IMR-90 (cell line): ENCODE measurements around the gene TENM3. TPM values are rescaled to one million over a fixed set of nuclear protein-coding genes. Genes with fewer than 3 reads are reported as not detected.

ENCODE experiments used
- ATAC-seq: fragments of 200-7000 bp; cut with Tn5 transposase; 2 replicates; pipeline ENCODE4 v1.9.1; 2020; ENCODE audit warnings: low read depth, mild to moderate bottlenecking, moderate library complexity
- BruUV-seq: library from RNA; stranded (reverse); fragments of 400-500 nt; replicated peaks from 2 replicates; lab custom pipeline; 2021; lab: Mats Ljungman, UMichigan
- CTCF ChIA-PET: fragments of 300-600 bp; formaldehyde crosslinking; extraction: SDS; loops from one replicate; lab custom pipeline; 2021; ENCODE audit warnings: antibody characterized with exemption; lab: Yijun Ruan, JAX
- POLR2A ChIA-PET: fragments of 300-600 bp; sonication (Branson Sonifier 250); formaldehyde crosslinking; loops from one replicate; lab custom pipeline; 2022; ENCODE audit warnings: antibody characterized with exemption; ENCODE audit not compliant: unreplicated experiment; lab: Charles Lee
- DNase-seq: peaks from one replicate; pipeline ENCODE4 v3.0.0; 2013
- H2AFZ ChIP-seq: replicated peaks from 2 replicates; pipeline ENCODE3; 2013; ENCODE audit warnings: low read length, mild to moderate bottlenecking; ENCODE audit not compliant: poor library complexity
- H2AK5ac ChIP-seq: 2 replicates; pipeline ENCODE4 v1.6.1; 2013; ENCODE audit warnings: low read depth, low read length, inconsistent platforms
- H2AK9ac ChIP-seq: replicated peaks from 2 replicates; pipeline ENCODE3; 2013; ENCODE audit warnings: mild to moderate bottlenecking, low read depth, low read length, moderate library complexity; ENCODE audit not compliant: poor library complexity
- H2BK120ac ChIP-seq: 2 replicates; pipeline ENCODE4 v1.6.1; 2013; ENCODE audit warnings: low read depth, low read length, inconsistent platforms
- H2BK15ac ChIP-seq: 3 replicates; pipeline ENCODE4 v1.6.1; 2013; ENCODE audit warnings: low read depth, low read length, inconsistent platforms
- H2BK20ac ChIP-seq: 2 replicates; pipeline ENCODE4 v1.6.1; 2013; ENCODE audit warnings: low read depth, mild to moderate bottlenecking, inconsistent platforms, low read length, moderate library complexity
- H2BK5ac ChIP-seq: 2 replicates; pipeline ENCODE4 v1.6.1; 2013; ENCODE audit warnings: mild to moderate bottlenecking, low read depth, low read length, inconsistent platforms; ENCODE audit not compliant: poor library complexity, severe bottlenecking
- H3K14ac ChIP-seq: replicated peaks from 2 replicates; pipeline ENCODE4 v1.6.1; 2013; ENCODE audit warnings: low read depth, low read length, inconsistent platforms
- H3K18ac ChIP-seq: 2 replicates; pipeline ENCODE4 v1.6.1; 2013; ENCODE audit warnings: low read depth, low read length, control low read depth
- H3K23ac ChIP-seq: 2 replicates; pipeline ENCODE4 v1.6.1; 2013; ENCODE audit warnings: low read depth, low read length, inconsistent platforms
- H3K27ac ChIP-seq: 2 replicates; pipeline ENCODE4 v1.5.1; 2013; ENCODE audit warnings: mild to moderate bottlenecking, control low read depth, low read length; ENCODE audit not compliant: insufficient read depth
- H3K27me3 ChIP-seq: 2 replicates; pipeline ENCODE4 v1.6.1; 2013; ENCODE audit warnings: low read length; ENCODE audit not compliant: control insufficient read depth, insufficient read depth
- H3K36me3 ChIP-seq: 2 replicates; pipeline ENCODE4 v1.6.1; 2013; ENCODE audit warnings: low read length, mixed read lengths; ENCODE audit not compliant: control insufficient read depth, insufficient read depth
- H3K4ac ChIP-seq: 2 replicates; pipeline ENCODE4 v1.6.1; 2013; ENCODE audit warnings: low read depth, low read length, inconsistent platforms
- H3K4me1 ChIP-seq: 2 replicates; pipeline ENCODE4 v1.6.1; 2013; ENCODE audit warnings: low read length, mixed read lengths; ENCODE audit not compliant: control insufficient read depth, insufficient read depth
- H3K4me2 ChIP-seq: 2 replicates; pipeline ENCODE4 v1.6.1; 2013; ENCODE audit warnings: low read depth, mild to moderate bottlenecking, control low read depth, low read length, moderate library complexity
- H3K4me3 ChIP-seq: 2 replicates; pipeline ENCODE4 v1.5.1; 2013; ENCODE audit warnings: low read depth, mild to moderate bottlenecking, control low read depth, low read length, moderate library complexity; ENCODE audit not compliant: insufficient read depth
- H3K56ac ChIP-seq: 2 replicates; pipeline ENCODE4 v1.6.1; 2013; ENCODE audit warnings: low read length, inconsistent platforms; ENCODE audit not compliant: insufficient read depth; ENCODE audit errors: extremely low read depth
- H3K79me1 ChIP-seq, 2 experiments: 2 replicates each; pipeline ENCODE4 v1.6.1; 2013; ENCODE audit warnings: low read length in 2 of 2, inconsistent platforms in 1 of 2, low read depth in 1 of 2
- H3K9ac ChIP-seq: 2 replicates; pipeline ENCODE4 v1.6.1; 2013; ENCODE audit warnings: low read depth, low read length, control low read depth
- H3K9me1 ChIP-seq: 2 replicates; pipeline ENCODE4 v1.6.1; 2013; ENCODE audit warnings: low read length, inconsistent platforms; ENCODE audit not compliant: insufficient read depth
- H3K9me3 ChIP-seq: 2 replicates; pipeline ENCODE4 v1.6.1; 2013; ENCODE audit warnings: low read length; ENCODE audit not compliant: control insufficient read depth, insufficient read depth
- H4K20me1 ChIP-seq: 2 replicates; pipeline ENCODE4 v1.6.1; 2013; ENCODE audit warnings: low read length, inconsistent platforms; ENCODE audit not compliant: insufficient read depth
- H4K5ac ChIP-seq: 2 replicates; pipeline ENCODE4 v1.6.1; 2013; ENCODE audit warnings: mild to moderate bottlenecking, low read depth, low read length, control low read depth
- H4K8ac ChIP-seq, 2 experiments: 2 replicates each; pipeline ENCODE4 v1.6.1; 2013; ENCODE audit warnings: low read depth in 2 of 2, low read length in 2 of 2, control low read depth in 1 of 2, inconsistent platforms in 1 of 2
- H4K91ac ChIP-seq: 2 replicates; pipeline ENCODE4 v1.6.1; 2013; ENCODE audit warnings: low read depth, low read length, inconsistent platforms; ENCODE audit not compliant: insufficient read depth
- BHLHE40 ChIP-seq: fragments of 150-350 bp; IDR thresholded peaks from 2 replicates; pipeline ENCODE4 v1.6.1; 2016; ENCODE audit warnings: mild to moderate bottlenecking, low read depth, low read length
- CEBPB ChIP-seq: IDR thresholded peaks from 2 replicates; pipeline ENCODE4 v1.6.1; 2012; ENCODE audit warnings: low read depth, low read length, improper control_type of control experiment
- CHD1 ChIP-seq: IDR thresholded peaks from 2 replicates; pipeline ENCODE4 v1.6.1; 2012; ENCODE audit warnings: low read depth, low read length, improper control_type of control experiment
- FOS ChIP-seq: fragments of 150-350 bp; IDR thresholded peaks from 2 replicates; pipeline ENCODE4 v1.6.1; 2016; ENCODE audit warnings: low read depth, low read length
- MAFK ChIP-seq: IDR thresholded peaks from 2 replicates; pipeline ENCODE4 v1.6.1; 2012; ENCODE audit warnings: low read depth, low read length, improper control_type of control experiment
- MXI1 ChIP-seq: IDR thresholded peaks from 2 replicates; pipeline ENCODE4 v1.6.1; 2012; ENCODE audit warnings: low read depth, mild to moderate bottlenecking, low read length, moderate library complexity, borderline replicate concordance
- RAD21 ChIP-seq: IDR thresholded peaks from 2 replicates; pipeline ENCODE4 v1.6.1; 2012; ENCODE audit warnings: low read length, improper control_type of control experiment
- RCOR1 ChIP-seq: IDR thresholded peaks from 2 replicates; pipeline ENCODE4 v1.6.1; 2012; ENCODE audit warnings: mild to moderate bottlenecking, low read length, improper control_type of control experiment; ENCODE audit not compliant: insufficient replicate concordance
- USF2 ChIP-seq: fragments of 150-350 bp; IDR thresholded peaks from 2 replicates; pipeline ENCODE4 v1.6.1; 2017; ENCODE audit warnings: mild to moderate bottlenecking, antibody characterized with exemption, low read length, low read depth
- WGBS, 2 experiments: methylation state at CpG; one replicate each; pipeline versions ENCODE4 v1.1.5 to v1.1.7; 2013; ENCODE audit warnings: missing lambda C conversion rate in 2 of 2; ENCODE audit not compliant: insufficient read length in 1 of 2; ENCODE audit errors: extremely low coverage in 2 of 2; 5-methylcytosine and 5-hydroxymethylcytosine counted together
- dilution Hi-C: fragments of 300-500 bp; cut with HindIII; formaldehyde crosslinking; loops from one replicate; pipeline ENCODE4 v1.14.3; 2018; ENCODE audit warnings: low sequenced_read_pairs; ENCODE audit not compliant: unreplicated experiment
- in situ Hi-C: fragments of 300-500 bp; cut with MboI; formaldehyde crosslinking; loops from 3 replicates; pipeline ENCODE4 v1.14.3; 2019; ENCODE audit warnings: low sequenced_read_pairs, inconsistent platforms, mixed read lengths
- intact Hi-C: fragments of 100-400 bp; cut with micrococcal nuclease; formaldehyde crosslinking; loops from 2 replicates; pipeline ENCODE4 v1.10.0; 2022
- polyA plus RNA-seq, 3 experiments: library from polyadenylated mRNA; depleted of rRNA; stranded (reverse); fragments of >200 nt; gene quantifications; 2 replicates each; pipeline ENCODE4 v1.2.3, GENCODE V29; 2012; ENCODE audit warnings: low replicate concordance in 1 of 3
- total RNA-seq: library from RNA; depleted of rRNA; stranded (reverse); fragments of >200 nt; gene quantifications from 2 replicates; pipeline ENCODE4 v1.2.3, GENCODE V29; 2012
- TF ChIP-seq, protein P1 (sequence below): fragments of 150-350 bp; IDR thresholded peaks from 2 replicates; pipeline ENCODE4 v1.6.1; 2016; ENCODE audit warnings: low read depth, mild to moderate bottlenecking, low read length, moderate library complexity, borderline replicate concordance

TENM3 gene
- total and polyA plus RNA-seq, 2 of the 4 experiments (the other 2 are of a cell fraction) = 29.9 to 173 TPM

DNA sequence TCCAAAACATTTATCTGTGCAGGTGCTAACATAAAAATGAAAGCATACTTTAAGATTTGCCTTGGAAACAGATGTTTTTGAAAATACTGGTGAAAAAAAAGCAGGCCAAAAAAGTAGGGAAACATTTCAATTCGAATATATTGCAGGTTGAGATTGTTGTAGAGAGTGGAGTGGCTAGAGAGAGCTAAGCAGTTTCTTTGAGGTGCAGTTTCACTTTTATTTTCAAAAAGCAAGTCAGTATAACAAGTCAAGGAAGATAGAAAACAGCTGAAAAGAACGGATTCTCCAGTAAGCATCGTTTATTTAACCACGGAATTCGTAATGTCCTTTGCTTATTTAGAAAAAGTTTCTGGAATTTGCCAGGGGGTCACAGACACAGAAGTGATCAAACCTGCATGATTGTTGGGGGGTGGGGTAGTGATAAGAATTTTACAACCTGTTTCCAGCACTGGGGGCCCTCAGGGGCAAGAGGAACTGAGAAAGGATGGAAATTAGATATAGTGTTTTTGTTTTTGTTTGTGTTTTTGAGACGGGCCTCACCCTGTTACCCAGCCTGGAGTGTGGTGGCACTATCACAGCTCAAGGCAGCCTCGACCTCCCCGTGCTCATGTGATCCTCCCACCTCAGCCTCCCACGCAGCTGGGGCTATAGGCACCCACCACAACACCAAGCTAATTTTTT, 175.0 kb downstream of the TENM3 start (continued):
- TF ChIP-seq, protein P1, sequence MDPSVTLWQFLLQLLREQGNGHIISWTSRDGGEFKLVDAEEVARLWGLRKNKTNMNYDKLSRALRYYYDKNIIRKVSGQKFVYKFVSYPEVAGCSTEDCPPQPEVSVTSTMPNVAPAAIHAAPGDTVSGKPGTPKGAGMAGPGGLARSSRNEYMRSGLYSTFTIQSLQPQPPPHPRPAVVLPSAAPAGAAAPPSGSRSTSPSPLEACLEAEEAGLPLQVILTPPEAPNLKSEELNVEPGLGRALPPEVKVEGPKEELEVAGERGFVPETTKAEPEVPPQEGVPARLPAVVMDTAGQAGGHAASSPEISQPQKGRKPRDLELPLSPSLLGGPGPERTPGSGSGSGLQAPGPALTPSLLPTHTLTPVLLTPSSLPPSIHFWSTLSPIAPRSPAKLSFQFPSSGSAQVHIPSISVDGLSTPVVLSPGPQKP = no peak

DNA sequence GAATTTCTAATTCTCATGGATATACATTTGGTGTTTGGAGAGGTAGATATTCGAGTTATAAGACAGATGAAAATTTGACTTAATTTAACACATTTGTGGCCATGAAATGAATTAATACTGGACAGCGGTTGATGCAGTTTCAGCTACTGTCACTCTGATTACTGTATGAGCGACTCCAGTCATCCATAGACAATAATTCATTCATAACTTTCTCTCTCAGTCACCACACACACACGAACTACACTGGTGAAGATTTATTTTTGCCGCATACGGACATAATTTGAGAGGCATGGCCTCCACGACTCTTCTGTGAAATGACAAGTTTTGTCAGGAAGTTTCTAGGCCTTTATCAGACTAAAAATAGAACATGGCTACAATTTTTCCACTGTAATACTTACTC, 177.0 kb downstream of the TENM3 start:
- no peak for TF ChIP-seq USF2
- no peak for TF ChIP-seq MAFK
- no peak for TF ChIP-seq CEBPB
- no peak for TF ChIP-seq RCOR1
- TF ChIP-seq, protein P1 = no peak
- no peak for TF ChIP-seq CHD1
- no peak for TF ChIP-seq MXI1
- no peak for TF ChIP-seq RAD21
- no peak for TF ChIP-seq FOS
- no peak for TF ChIP-seq BHLHE40
- Histone ChIP-seq H2BK20ac (no peak overlapping the region), H3K79me1 (no peaks in the 10 kb centered on the region), H2BK5ac (no peak overlapping the region), H3K14ac (no peak overlapping the region), H4K5ac (no peak overlapping the region), H3K4me3 (no peak overlapping the region), H2AK5ac (no peak overlapping the region), H3K9me3 (no peaks in the 10 kb centered on the region), H3K4ac (no peak overlapping the region), H3K23ac (no peak overlapping the region), H3K27ac (no peak overlapping the region), H2BK120ac (no peak overlapping the region), H2AK9ac (no peak overlapping the region), H3K18ac (no peak overlapping the region), H3K9ac (no peak overlapping the region), H4K8ac (no peak overlapping the region), H3K4me2 (no peak overlapping the region), H2AFZ (no peak overlapping the region), H4K91ac (no peak overlapping the region), H3K9me1 (no peaks in the 10 kb centered on the region), H4K20me1 (no peaks in the 10 kb centered on the region), H3K36me3 (no peaks in the 10 kb centered on the region), H3K4me1 (no peaks in the 10 kb centered on the region), H2BK15ac (no peak overlapping the region), H3K27me3 (no peaks in the 10 kb centered on the region), H3K56ac (no peak overlapping the region)
- ATAC-seq (no peak), DNase-seq (no peak)
- intact Hi-C loops = no loop called here
- 80% methylated on average over 1 of the region's 7 CpGs; no CpG with 5 or more reads in 1 of the 2 experiments for WGBS, 2 experiments
- in situ Hi-C loops = no loop called here
- ChIA-PET POLR2A (no interaction called here), CTCF (no interaction called here)
- dilution Hi-C loops = no loop called here
- no TSS peak for BruUV-seq
